Measurements from ENCODE around the gene P2RX6. TPM values are rescaled to one million over a fixed set of nuclear protein-coding genes. Genes with fewer than 3 reads are reported as not detected.
A peak's percentile ranks its signal among the peaks of the same experiment; 100 is the strongest.

P2RX6 gene
- total and polyA plus RNA-seq, 9 of the 15 experiments (the other 6 are each of a cell fraction or from before 2014, with no cell fraction given) = 0.01 to 3.9 (median 1.5) TPM; not detected in 1

DNA sequence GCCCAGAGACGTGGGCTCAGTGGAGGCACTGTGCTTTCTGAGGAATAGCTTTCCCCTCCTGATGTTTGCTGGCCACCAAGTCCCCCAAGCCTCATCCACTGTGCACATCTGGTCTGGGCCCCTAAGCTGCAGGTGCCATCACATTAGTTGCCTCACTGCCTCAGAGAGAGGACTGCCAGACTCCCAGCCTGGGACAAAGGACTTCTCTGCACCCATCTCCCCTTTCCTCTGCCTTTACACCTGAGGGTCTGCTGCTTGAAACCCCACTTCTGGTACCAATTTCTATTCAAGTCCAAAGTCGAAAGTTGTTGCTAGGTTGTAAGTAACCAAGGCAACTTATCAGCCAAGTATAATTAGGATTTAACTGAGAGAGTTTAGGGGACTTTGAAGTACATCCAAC lies 36.5 kb upstream of the P2RX6 start (continued):
- TF ChIP-seq, protein P1, sequence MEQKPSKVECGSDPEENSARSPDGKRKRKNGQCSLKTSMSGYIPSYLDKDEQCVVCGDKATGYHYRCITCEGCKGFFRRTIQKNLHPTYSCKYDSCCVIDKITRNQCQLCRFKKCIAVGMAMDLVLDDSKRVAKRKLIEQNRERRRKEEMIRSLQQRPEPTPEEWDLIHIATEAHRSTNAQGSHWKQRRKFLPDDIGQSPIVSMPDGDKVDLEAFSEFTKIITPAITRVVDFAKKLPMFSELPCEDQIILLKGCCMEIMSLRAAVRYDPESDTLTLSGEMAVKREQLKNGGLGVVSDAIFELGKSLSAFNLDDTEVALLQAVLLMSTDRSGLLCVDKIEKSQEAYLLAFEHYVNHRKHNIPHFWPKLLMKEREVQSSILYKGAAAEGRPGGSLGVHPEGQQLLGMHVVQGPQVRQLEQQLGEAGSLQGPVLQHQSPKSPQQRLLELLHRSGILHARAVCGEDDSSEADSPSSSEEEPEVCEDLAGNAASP (IDR thresholded peaks at IDR 0.05) = no peak
- TF ChIP-seq, protein P2, sequence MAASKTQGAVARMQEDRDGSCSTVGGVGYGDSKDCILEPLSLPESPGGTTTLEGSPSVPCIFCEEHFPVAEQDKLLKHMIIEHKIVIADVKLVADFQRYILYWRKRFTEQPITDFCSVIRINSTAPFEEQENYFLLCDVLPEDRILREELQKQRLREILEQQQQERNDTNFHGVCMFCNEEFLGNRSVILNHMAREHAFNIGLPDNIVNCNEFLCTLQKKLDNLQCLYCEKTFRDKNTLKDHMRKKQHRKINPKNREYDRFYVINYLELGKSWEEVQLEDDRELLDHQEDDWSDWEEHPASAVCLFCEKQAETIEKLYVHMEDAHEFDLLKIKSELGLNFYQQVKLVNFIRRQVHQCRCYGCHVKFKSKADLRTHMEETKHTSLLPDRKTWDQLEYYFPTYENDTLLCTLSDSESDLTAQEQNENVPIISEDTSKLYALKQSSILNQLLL (CRISPR knock-in tag; IDR thresholded peaks at IDR 0.05; ENCODE audit: borderline replicate concordance) = no peak
- TF ChIP-seq, protein P3, sequence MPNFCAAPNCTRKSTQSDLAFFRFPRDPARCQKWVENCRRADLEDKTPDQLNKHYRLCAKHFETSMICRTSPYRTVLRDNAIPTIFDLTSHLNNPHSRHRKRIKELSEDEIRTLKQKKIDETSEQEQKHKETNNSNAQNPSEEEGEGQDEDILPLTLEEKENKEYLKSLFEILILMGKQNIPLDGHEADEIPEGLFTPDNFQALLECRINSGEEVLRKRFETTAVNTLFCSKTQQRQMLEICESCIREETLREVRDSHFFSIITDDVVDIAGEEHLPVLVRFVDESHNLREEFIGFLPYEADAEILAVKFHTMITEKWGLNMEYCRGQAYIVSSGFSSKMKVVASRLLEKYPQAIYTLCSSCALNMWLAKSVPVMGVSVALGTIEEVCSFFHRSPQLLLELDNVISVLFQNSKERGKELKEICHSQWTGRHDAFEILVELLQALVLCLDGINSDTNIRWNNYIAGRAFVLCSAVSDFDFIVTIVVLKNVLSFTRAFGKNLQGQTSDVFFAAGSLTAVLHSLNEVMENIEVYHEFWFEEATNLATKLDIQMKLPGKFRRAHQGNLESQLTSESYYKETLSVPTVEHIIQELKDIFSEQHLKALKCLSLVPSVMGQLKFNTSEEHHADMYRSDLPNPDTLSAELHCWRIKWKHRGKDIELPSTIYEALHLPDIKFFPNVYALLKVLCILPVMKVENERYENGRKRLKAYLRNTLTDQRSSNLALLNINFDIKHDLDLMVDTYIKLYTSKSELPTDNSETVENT (CRISPR knock-in tag; IDR thresholded peaks at IDR 0.05) = peak; percentile 81; the same call in 1 of the 2 replicates
- TF ChIP-seq, protein P4, sequence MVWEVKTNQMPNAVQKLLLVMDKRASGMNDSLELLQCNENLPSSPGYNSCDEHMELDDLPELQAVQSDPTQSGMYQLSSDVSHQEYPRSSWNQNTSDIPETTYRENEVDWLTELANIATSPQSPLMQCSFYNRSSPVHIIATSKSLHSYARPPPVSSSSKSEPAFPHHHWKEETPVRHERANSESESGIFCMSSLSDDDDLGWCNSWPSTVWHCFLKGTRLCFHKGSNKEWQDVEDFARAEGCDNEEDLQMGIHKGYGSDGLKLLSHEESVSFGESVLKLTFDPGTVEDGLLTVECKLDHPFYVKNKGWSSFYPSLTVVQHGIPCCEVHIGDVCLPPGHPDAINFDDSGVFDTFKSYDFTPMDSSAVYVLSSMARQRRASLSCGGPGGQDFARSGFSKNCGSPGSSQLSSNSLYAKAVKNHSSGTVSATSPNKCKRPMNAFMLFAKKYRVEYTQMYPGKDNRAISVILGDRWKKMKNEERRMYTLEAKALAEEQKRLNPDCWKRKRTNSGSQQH (CRISPR knock-in tag; IDR thresholded peaks at IDR 0.05) = 0 out of 2 replicates have a peak, but pooled peaks have one; percentile 32
- no peak for TF ChIP-seq RHOXF2B (CRISPR knock-in tag; conservative IDR thresholded peaks at IDR 0.05)
- TF ChIP-seq SP1 (CRISPR knock-in tag; IDR thresholded peaks at IDR 0.05) = no peak
- TF ChIP-seq SRF (CRISPR knock-in tag; IDR thresholded peaks at IDR 0.05) = 0 out of 4 replicates have a peak, but pooled peaks of 1 of the 2 experiments have one; percentile 30
- no peak for TF ChIP-seq SPI1 (IDR thresholded peaks at IDR 0.05; ENCODE audit: borderline replicate concordance, low read depth, low read length)
- TF ChIP-seq MAFF (IDR thresholded peaks at IDR 0.05; ENCODE audit: low read length) = no peak
- TF ChIP-seq KAT2B (IDR thresholded peaks at IDR 0.05; ENCODE audit: low read depth, low read length) = no peak
- TF ChIP-seq HNRNPLL (IDR thresholded peaks at IDR 0.05; ENCODE audit: low read depth, low read length, poor library complexity, severe bottlenecking) = peak; percentile 14
- TF ChIP-seq HIVEP1 (CRISPR knock-in tag; IDR thresholded peaks at IDR 0.05) = 0 out of 2 replicates have a peak, but pooled peaks have one; percentile 66
- TF ChIP-seq, protein P5, sequence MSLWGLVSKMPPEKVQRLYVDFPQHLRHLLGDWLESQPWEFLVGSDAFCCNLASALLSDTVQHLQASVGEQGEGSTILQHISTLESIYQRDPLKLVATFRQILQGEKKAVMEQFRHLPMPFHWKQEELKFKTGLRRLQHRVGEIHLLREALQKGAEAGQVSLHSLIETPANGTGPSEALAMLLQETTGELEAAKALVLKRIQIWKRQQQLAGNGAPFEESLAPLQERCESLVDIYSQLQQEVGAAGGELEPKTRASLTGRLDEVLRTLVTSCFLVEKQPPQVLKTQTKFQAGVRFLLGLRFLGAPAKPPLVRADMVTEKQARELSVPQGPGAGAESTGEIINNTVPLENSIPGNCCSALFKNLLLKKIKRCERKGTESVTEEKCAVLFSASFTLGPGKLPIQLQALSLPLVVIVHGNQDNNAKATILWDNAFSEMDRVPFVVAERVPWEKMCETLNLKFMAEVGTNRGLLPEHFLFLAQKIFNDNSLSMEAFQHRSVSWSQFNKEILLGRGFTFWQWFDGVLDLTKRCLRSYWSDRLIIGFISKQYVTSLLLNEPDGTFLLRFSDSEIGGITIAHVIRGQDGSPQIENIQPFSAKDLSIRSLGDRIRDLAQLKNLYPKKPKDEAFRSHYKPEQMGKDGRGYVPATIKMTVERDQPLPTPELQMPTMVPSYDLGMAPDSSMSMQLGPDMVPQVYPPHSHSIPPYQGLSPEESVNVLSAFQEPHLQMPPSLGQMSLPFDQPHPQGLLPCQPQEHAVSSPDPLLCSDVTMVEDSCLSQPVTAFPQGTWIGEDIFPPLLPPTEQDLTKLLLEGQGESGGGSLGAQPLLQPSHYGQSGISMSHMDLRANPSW (CRISPR knock-in tag; IDR thresholded peaks at IDR 0.05) = peak; percentile 82

Measured in K562 (cell line).